Neuronal stem cell (in vitro differentiated cells): ENCODE data around the gene FXYD5.

ENCODE experiments used
- DNase-seq: peaks from one replicate; pipeline ENCODE4 v3.0.0-alpha.2; 2013; ENCODE audit warnings: low spot score
- H2AFZ ChIP-seq: one replicate; pipeline ENCODE4 v1.6.1; 2013; ENCODE audit warnings: mild to moderate bottlenecking, low read length, inconsistent platforms
- H2AK5ac ChIP-seq: 2 replicates; pipeline ENCODE4 v1.6.1; 2013; ENCODE audit warnings: low read depth, mild to moderate bottlenecking, inconsistent platforms, low read length, moderate library complexity, mixed read lengths
- H2BK120ac ChIP-seq: 2 replicates; pipeline ENCODE4 v1.6.1; 2013; ENCODE audit warnings: low read depth, mild to moderate bottlenecking, inconsistent platforms, low read length, moderate library complexity, mixed read lengths
- H2BK12ac ChIP-seq: one replicate; pipeline ENCODE4 v1.6.1; 2013; ENCODE audit warnings: low read length, inconsistent platforms
- H2BK15ac ChIP-seq: 2 replicates; pipeline ENCODE4 v1.6.1; 2013; ENCODE audit warnings: mild to moderate bottlenecking, low read length, inconsistent platforms, mixed read lengths
- H2BK5ac ChIP-seq: one replicate; pipeline ENCODE4 v1.6.1; 2013; ENCODE audit warnings: inconsistent platforms, mild to moderate bottlenecking, low read length, moderate library complexity
- H3K14ac ChIP-seq: one replicate; pipeline ENCODE4 v1.6.1; 2013; ENCODE audit warnings: low read length, inconsistent platforms
- H3K18ac ChIP-seq: 2 replicates; pipeline ENCODE4 v1.6.1; 2013; ENCODE audit warnings: low read length, inconsistent platforms
- H3K23ac ChIP-seq: 2 replicates; pipeline ENCODE4 v1.6.1; 2013; ENCODE audit warnings: low read depth, mild to moderate bottlenecking, mixed read lengths, low read length, inconsistent platforms; ENCODE audit not compliant: poor library complexity
- H3K27ac ChIP-seq: replicated peaks from 3 replicates; pipeline ENCODE4 v1.5.1; 2013; ENCODE audit warnings: low read length, inconsistent platforms
- H3K27me3 ChIP-seq, 3 experiments: 2 replicates each; pipeline ENCODE4 v1.6.1; 2013; ENCODE audit warnings: low read length in 3 of 3, mild to moderate bottlenecking in 2 of 3, inconsistent platforms in 1 of 3, low read depth in 1 of 3, mixed read lengths in 1 of 3, moderate library complexity in 1 of 3; ENCODE audit not compliant: control insufficient read depth in 3 of 3, insufficient read depth in 3 of 3
- H3K36me3 ChIP-seq, 2 donors: replicated peaks in 1 of 2; 2 replicates each; pipeline ENCODE4 v1.6.1; 2013; ENCODE audit warnings: low read length in 2 of 2; ENCODE audit not compliant: control insufficient read depth in 2 of 2, insufficient read depth in 2 of 2
- H3K4ac ChIP-seq: 2 replicates; pipeline ENCODE4 v1.6.1; 2013; ENCODE audit warnings: inconsistent platforms, mild to moderate bottlenecking, low read length, moderate library complexity
- H3K4me1 ChIP-seq, 2 donors: 1 replicate in 1 of 2; 2 replicates in 1 of 2; pipeline ENCODE4 v1.6.1; 2013; ENCODE audit warnings: low read length in 2 of 2, low read depth in 1 of 2; ENCODE audit not compliant: control insufficient read depth in 2 of 2, insufficient read depth in 1 of 2
- H3K4me2 ChIP-seq: one replicate; pipeline ENCODE4 v1.6.1; 2013; ENCODE audit warnings: mild to moderate bottlenecking, low read length, inconsistent platforms; ENCODE audit not compliant: insufficient read depth, poor library complexity, severe bottlenecking
- H3K4me3 ChIP-seq, 2 donors: 2 replicates each; pipeline ENCODE4 v1.5.1; 2013; ENCODE audit warnings: low read length in 2 of 2, mild to moderate bottlenecking in 2 of 2, inconsistent platforms in 1 of 2, moderate library complexity in 1 of 2
- H3K79me1 ChIP-seq: one replicate; pipeline ENCODE4 v1.6.1; 2013; ENCODE audit warnings: low read depth, mild to moderate bottlenecking, inconsistent platforms, low read length, moderate library complexity
- H3K9ac ChIP-seq: one replicate; pipeline ENCODE4 v1.6.1; 2013; ENCODE audit warnings: mild to moderate bottlenecking, low read depth, low read length, inconsistent platforms; ENCODE audit not compliant: poor library complexity
- H3K9me3 ChIP-seq, 2 donors: replicated peaks in 1 of 2; 2 replicates each; pipeline versions ENCODE3 to v1.6.1; 2013; ENCODE audit warnings: low read length in 2 of 2, mild to moderate bottlenecking in 2 of 2, inconsistent platforms in 1 of 2, low read depth in 1 of 2, mixed read lengths in 1 of 2, moderate library complexity in 1 of 2; ENCODE audit not compliant: control insufficient read depth in 2 of 2, insufficient read depth in 1 of 2
- H4K8ac ChIP-seq: one replicate; pipeline ENCODE4 v1.6.1; 2013; ENCODE audit warnings: low read depth, mild to moderate bottlenecking, inconsistent platforms, low read length, moderate library complexity
- H4K91ac ChIP-seq: one replicate; pipeline ENCODE4 v1.6.1; 2013; ENCODE audit warnings: low read length, low read depth, mild to moderate bottlenecking, inconsistent platforms; ENCODE audit not compliant: poor library complexity
- WGBS, 2 donors: extraction: QIAGEN DNeasy Blood & Tissue Kit; methylation state at CpG; one replicate each; pipeline ENCODE4 v1.1.7; 2013; ENCODE audit warnings: missing lambda C conversion rate in 2 of 2, mixed read lengths in 1 of 2; ENCODE audit not compliant: insufficient read length in 2 of 2, insufficient replicate concordance in 1 of 2; ENCODE audit errors: extremely low coverage in 2 of 2; 5-methylcytosine and 5-hydroxymethylcytosine counted together

FXYD5 gene

GRCh38 chr19:35204799-35205732 lies 50.5 kb downstream of the FXYD5 start:
- Histone ChIP-seq H3K9me3 (no peaks in the 10 kb centered on the region), H3K9ac (peak overlapping the region; percentile 53), H3K4me2 (no peak overlapping the region), H3K4me3 (no peak overlapping the region), H3K4ac (no peak overlapping the region), H2BK5ac (no peak overlapping the region), H2AK5ac (no peak overlapping the region), H4K91ac (no peak overlapping the region), H3K18ac (no peak overlapping the region), H4K8ac (no peak overlapping the region), H3K36me3 (no peaks in the 10 kb centered on the region), H3K14ac (no peak overlapping the region), H3K27me3 (peaks cover 0 to 7% (median 0%) of the 10 kb centered on the region in 3 experiments), H3K27ac (no peak overlapping the region), H3K4me1 (peaks cover 3 to 6% of the 10 kb centered on the region in 2 donors), H2BK12ac (no peak overlapping the region), H3K79me1 (no peaks in the 10 kb centered on the region), H3K23ac (no peak overlapping the region), H2AFZ (no peak overlapping the region), H2BK120ac (no peak overlapping the region), H2BK15ac (no peak overlapping the region)
- no peak for DNase-seq
- no CpG with 5 or more reads among the region's 13 CpGs for WGBS, 2 donors

- peaks cover 3 to 6% of the 10 kb centered on the region in 2 donors for H3K4me1 ChIP-seq
- H4K8ac ChIP-seq: no peak overlapping the region
- H4K91ac ChIP-seq: no peak overlapping the region
- H3K9ac ChIP-seq: no peak overlapping the region
- no peak for DNase-seq
- H2AK5ac ChIP-seq: no peak overlapping the region
- H3K23ac ChIP-seq: no peak overlapping the region
- no peak overlapping the region for H2AFZ ChIP-seq
- H3K4me3 ChIP-seq: no peak overlapping the region
- H3K4ac ChIP-seq: no peak overlapping the region
- H3K36me3 ChIP-seq: no peaks in the 10 kb centered on the region
- no peak overlapping the region for H3K4me2 ChIP-seq
- H3K18ac ChIP-seq: no peak overlapping the region
- H2BK120ac ChIP-seq: no peak overlapping the region
- H3K9me3 ChIP-seq: no peaks in the 10 kb centered on the region
- H2BK5ac ChIP-seq: no peak overlapping the region
- H3K14ac ChIP-seq: no peak overlapping the region
- H2BK12ac ChIP-seq: no peak overlapping the region
- WGBS, 2 donors: no CpG with 5 or more reads among the region's 6 CpGs
- H3K27ac ChIP-seq: no peak overlapping the region
- peaks cover 0 to 7% (median 0%) of the 10 kb centered on the region in 3 experiments for H3K27me3 ChIP-seq
- H3K79me1 ChIP-seq: no peaks in the 10 kb centered on the region
- no peak overlapping the region for H2BK15ac ChIP-seq
Observed at GRCh38 chr19:35205733-35206323, 51.3 kb downstream of the FXYD5 start.

- H2BK15ac ChIP-seq: no peak overlapping the region
- no peaks in the 10 kb centered on the region for H3K36me3 ChIP-seq
- H3K18ac ChIP-seq: no peak overlapping the region
- no CpG with 5 or more reads among the region's 5 CpGs for WGBS, 2 donors
- no peak overlapping the region for H3K27ac ChIP-seq
- no peak overlapping the region for H3K23ac ChIP-seq
- H3K79me1 ChIP-seq: no peaks in the 10 kb centered on the region
- H3K4me3 ChIP-seq: no peak overlapping the region
- H2BK120ac ChIP-seq: no peak overlapping the region
- peaks cover 0 to 3% (median 0%) of the 10 kb centered on the region in 3 experiments for H3K27me3 ChIP-seq
- no peaks in the 10 kb centered on the region for H3K9me3 ChIP-seq
- H3K4ac ChIP-seq: no peak overlapping the region
- H4K91ac ChIP-seq: no peak overlapping the region
- no peak overlapping the region for H2AK5ac ChIP-seq
- H3K4me2 ChIP-seq: no peak overlapping the region
- H2BK12ac ChIP-seq: no peak overlapping the region
- no peak overlapping the region for H3K9ac ChIP-seq
- DNase-seq: no peak
- H3K14ac ChIP-seq: no peak overlapping the region
- no peak overlapping the region for H2BK5ac ChIP-seq
- H4K8ac ChIP-seq: no peak overlapping the region
- peaks cover 3 to 6% of the 10 kb centered on the region in 2 donors for H3K4me1 ChIP-seq
- H2AFZ ChIP-seq: no peak overlapping the region
Observed at GRCh38 chr19:35206379-35206778, 51.8 kb downstream of the FXYD5 start.

GRCh38 chr19:35206855-35207254 lies 52.3 kb downstream of the FXYD5 start:
- DNase-seq: no peak

More at GRCh38 chr19:35206855-35207254, 52.3 kb downstream of the FXYD5 start:
- Histone ChIP-seq H3K36me3 (no peaks in the 10 kb centered on the region), H3K27me3 (no peaks in the 10 kb centered on the region), H2BK12ac (no peak overlapping the region), H3K4me3 (no peak overlapping the region), H3K27ac (no peak overlapping the region), H2BK5ac (no peak overlapping the region), H2BK120ac (no peak overlapping the region), H3K18ac (no peak overlapping the region), H2AK5ac (no peak overlapping the region), H3K4ac (no peak overlapping the region), H3K79me1 (no peaks in the 10 kb centered on the region), H3K4me2 (no peak overlapping the region), H3K9ac (no peak overlapping the region), H3K14ac (no peak overlapping the region), H2BK15ac (no peak overlapping the region), H3K23ac (no peak overlapping the region), H4K91ac (no peak overlapping the region), H3K9me3 (no peaks in the 10 kb centered on the region), H4K8ac (no peak overlapping the region), H3K4me1 (peaks cover 3 to 6% of the 10 kb centered on the region in 2 donors), H2AFZ (no peak overlapping the region)
- WGBS, 2 donors: no CpG with 5 or more reads among the region's 1 CpG
